DND-41 (cell line): ENCODE measurements around the gene INO80D.
"Not testable (repeated sequence)": the region's sequence is repeated elsewhere in the genome, so short reads cannot be mapped to it uniquely, and the experiment has no call there.

Experiments used
- ATAC-seq: fragments of 200-7000 bp; cut with Tn5 transposase; 3 replicates; pipeline ENCODE4 v1.9.1; 2021; ENCODE audit warnings: low read depth; ENCODE audit not compliant: insufficient read depth
- DNase-seq: peaks from one replicate; pipeline ENCODE4 v3.0.0-alpha.2; 2020
- H2AFZ ChIP-seq: 2 replicates; pipeline ENCODE4 v1.6.0; 2012; ENCODE audit warnings: low read depth, low read length
- H3K27ac ChIP-seq: 2 replicates; pipeline ENCODE4 v1.5.1; 2012; ENCODE audit warnings: low read length, inconsistent platforms
- H3K27me3 ChIP-seq: fragments of 200-600 bp; sonication (generic); 2 replicates; pipeline ENCODE4 v1.6.0; 2012; ENCODE audit warnings: low read length, mild to moderate bottlenecking, inconsistent platforms; ENCODE audit not compliant: insufficient read depth, poor library complexity
- H3K36me3 ChIP-seq: 2 replicates; pipeline ENCODE4 v1.5.1; 2012; ENCODE audit warnings: low read length, inconsistent platforms; ENCODE audit not compliant: insufficient read depth
- H3K4me1 ChIP-seq: 2 replicates; pipeline ENCODE4 v1.5.1; 2012; ENCODE audit warnings: mild to moderate bottlenecking, low read length; ENCODE audit not compliant: insufficient read depth
- H3K4me2 ChIP-seq: 2 replicates; pipeline ENCODE4 v1.6.0; 2012; ENCODE audit warnings: mild to moderate bottlenecking, moderate library complexity, low read length, inconsistent platforms; ENCODE audit not compliant: insufficient read depth
- H3K4me3 ChIP-seq, 2 experiments: fragments of 200-600 bp in 1 of 2; shearing (Covaris generic) in 1 of 2; 2 replicates each; pipeline ENCODE4 v1.5.1; 2012 to 2016; ENCODE audit warnings: inconsistent platforms in 2 of 2, low read length in 2 of 2, mild to moderate bottlenecking in 2 of 2, low read depth in 1 of 2, moderate library complexity in 1 of 2
- H3K79me2 ChIP-seq: 2 replicates; pipeline ENCODE4 v1.6.0; 2012; ENCODE audit warnings: low read length, inconsistent platforms; ENCODE audit not compliant: insufficient read depth
- H3K9ac ChIP-seq: 2 replicates; pipeline ENCODE4 v1.6.0; 2012; ENCODE audit warnings: low read depth, mild to moderate bottlenecking, inconsistent platforms, low read length, moderate library complexity
- H3K9me3 ChIP-seq: 2 replicates; pipeline ENCODE4 v1.5.1; 2012; ENCODE audit warnings: low read length, moderate library complexity, mild to moderate bottlenecking, inconsistent platforms; ENCODE audit not compliant: insufficient read depth, severe bottlenecking
- H4K20me1 ChIP-seq: 2 replicates; pipeline ENCODE4 v1.6.0; 2012; ENCODE audit warnings: low read length; ENCODE audit not compliant: insufficient read depth
- EZH2 ChIP-seq: IDR thresholded peaks from 3 replicates; pipeline ENCODE4 v1.6.1; 2012; ENCODE audit warnings: borderline replicate concordance, low read depth, mild to moderate bottlenecking, moderate library complexity, low read length, inconsistent platforms; ENCODE audit not compliant: severe bottlenecking
- TF ChIP-seq, protein P1 (sequence below): IDR thresholded peaks from 2 replicates; pipeline ENCODE4 v1.5.1; 2012; ENCODE audit warnings: borderline replicate concordance, low read length, moderate library complexity, mild to moderate bottlenecking; ENCODE audit not compliant: poor library complexity, severe bottlenecking; ENCODE audit errors: extremely low read depth

Gene INO80D

DNA sequence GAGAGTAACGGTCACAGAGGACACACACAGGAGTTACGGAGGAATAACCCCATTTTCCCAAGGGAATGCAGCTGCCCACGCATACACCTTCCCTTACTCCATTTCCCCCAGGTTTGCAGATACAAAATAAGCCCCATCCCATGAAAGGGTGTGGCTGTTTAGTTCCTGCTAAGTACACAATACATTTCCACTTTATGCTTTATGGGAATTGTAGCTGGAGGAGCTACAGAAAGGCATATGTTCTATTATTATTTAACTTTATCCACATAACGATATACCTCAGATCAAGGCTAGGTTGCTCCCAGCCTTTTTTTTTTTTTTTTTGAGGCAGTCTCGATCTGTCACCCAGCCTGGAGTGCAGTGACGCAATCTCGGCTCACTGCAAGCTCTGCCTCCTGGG is 22.7 kb upstream of the INO80D start:
- Histone ChIP-seq H3K9ac (no peak overlapping the region), H3K9me3 (no peaks in the 10 kb centered on the region), H3K4me1 (no peaks in the 10 kb centered on the region), H3K79me2 (no peaks in the 10 kb centered on the region), H3K4me2 (no peak overlapping the region), H3K36me3 (no peaks in the 10 kb centered on the region), H2AFZ (no peak overlapping the region), H3K27me3 (no peaks in the 10 kb centered on the region), H4K20me1 (no peaks in the 10 kb centered on the region), H3K4me3 (no peak overlapping the region), H3K27ac (no peak overlapping the region)
- DNase-seq: no peak
- TF ChIP-seq, protein P1, sequence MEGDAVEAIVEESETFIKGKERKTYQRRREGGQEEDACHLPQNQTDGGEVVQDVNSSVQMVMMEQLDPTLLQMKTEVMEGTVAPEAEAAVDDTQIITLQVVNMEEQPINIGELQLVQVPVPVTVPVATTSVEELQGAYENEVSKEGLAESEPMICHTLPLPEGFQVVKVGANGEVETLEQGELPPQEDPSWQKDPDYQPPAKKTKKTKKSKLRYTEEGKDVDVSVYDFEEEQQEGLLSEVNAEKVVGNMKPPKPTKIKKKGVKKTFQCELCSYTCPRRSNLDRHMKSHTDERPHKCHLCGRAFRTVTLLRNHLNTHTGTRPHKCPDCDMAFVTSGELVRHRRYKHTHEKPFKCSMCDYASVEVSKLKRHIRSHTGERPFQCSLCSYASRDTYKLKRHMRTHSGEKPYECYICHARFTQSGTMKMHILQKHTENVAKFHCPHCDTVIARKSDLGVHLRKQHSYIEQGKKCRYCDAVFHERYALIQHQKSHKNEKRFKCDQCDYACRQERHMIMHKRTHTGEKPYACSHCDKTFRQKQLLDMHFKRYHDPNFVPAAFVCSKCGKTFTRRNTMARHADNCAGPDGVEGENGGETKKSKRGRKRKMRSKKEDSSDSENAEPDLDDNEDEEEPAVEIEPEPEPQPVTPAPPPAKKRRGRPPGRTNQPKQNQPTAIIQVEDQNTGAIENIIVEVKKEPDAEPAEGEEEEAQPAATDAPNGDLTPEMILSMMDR: no peak
- no peak for TF ChIP-seq EZH2
- no peak for ATAC-seq

- Histone ChIP-seq H2AFZ (no peak overlapping the region), H3K79me2 (no peaks in the 10 kb centered on the region), H3K9me3 (no peaks in the 10 kb centered on the region), H3K36me3 (no peaks in the 10 kb centered on the region), H3K4me2 (no peak overlapping the region), H3K4me3 (no peak overlapping the region), H3K27me3 (no peaks in the 10 kb centered on the region), H3K4me1 (no peaks in the 10 kb centered on the region), H3K27ac (no peak overlapping the region), H4K20me1 (no peaks in the 10 kb centered on the region), H3K9ac (no peak overlapping the region)
- no peak for ATAC-seq
- DNase-seq: no peak
- TF ChIP-seq, protein P1: no peak
- TF ChIP-seq EZH2: no peak
These were observed 19.6 kb upstream of the INO80D start for GRCh38 chr2:206105541-206105940.

DNA sequence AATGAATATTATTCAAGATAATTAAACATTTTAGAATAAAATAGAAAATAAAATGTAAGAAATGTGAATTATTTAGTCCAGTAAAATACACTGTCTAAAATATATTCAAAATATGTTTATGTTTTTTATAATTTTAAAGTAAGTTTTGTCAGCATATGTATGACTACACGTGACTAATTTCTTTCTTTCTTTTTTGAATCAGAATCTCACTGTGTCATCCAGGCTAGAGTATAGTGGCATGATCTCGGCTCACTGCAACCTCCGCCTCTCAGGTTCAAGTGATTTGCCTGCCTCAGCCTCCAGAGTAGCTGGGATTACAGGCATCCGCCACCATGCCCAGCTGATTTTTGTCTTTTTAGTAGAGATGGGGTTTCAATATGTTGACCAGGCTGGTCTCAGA is 19.1 kb upstream of the INO80D start:
- DNase-seq (no peak), ATAC-seq (no peak)
- no peak overlapping the region for H3K4me2 ChIP-seq
- no peaks in the 10 kb centered on the region for H3K27me3 ChIP-seq
- H3K9me3 ChIP-seq: no peaks in the 10 kb centered on the region
- H3K27ac ChIP-seq: no peak overlapping the region
- TF ChIP-seq EZH2: no peak
- TF ChIP-seq, protein P1: no peak
- no peaks in the 10 kb centered on the region for H4K20me1 ChIP-seq
- no peaks in the 10 kb centered on the region for H3K4me1 ChIP-seq
- no peaks in the 10 kb centered on the region for H3K79me2 ChIP-seq
- no peak overlapping the region for H3K4me3 ChIP-seq
- no peak overlapping the region for H3K9ac ChIP-seq
- H2AFZ ChIP-seq: no peak overlapping the region
- no peaks in the 10 kb centered on the region for H3K36me3 ChIP-seq

DNA sequence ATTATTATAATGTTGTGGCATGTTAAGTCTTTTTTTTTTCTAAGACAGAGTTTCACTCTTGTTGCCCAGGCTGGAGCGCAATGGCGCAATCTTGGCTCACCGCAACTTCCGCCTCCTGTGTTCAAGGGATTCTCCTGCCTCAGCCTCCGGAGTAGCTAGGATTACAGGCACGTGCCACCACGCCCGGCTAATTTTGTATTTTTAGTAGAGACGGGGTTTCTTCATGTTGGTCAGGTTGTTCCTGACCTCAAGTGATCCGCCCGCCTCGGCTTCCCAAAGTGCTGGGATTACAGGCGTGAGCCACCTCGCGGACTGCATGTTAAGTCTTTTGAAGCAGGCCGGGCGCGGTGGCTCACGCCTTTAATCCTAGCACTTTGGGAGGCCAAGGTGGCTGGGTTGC is 12.9 kb upstream of the INO80D start:
- H3K79me2 ChIP-seq, ATAC-seq, H3K9ac ChIP-seq, H3K9me3 ChIP-seq, H2AFZ ChIP-seq, H3K4me3 ChIP-seq, DNase-seq, H3K4me1 ChIP-seq, H3K36me3 ChIP-seq, H3K27ac ChIP-seq, H3K4me2 ChIP-seq, H3K27me3 ChIP-seq, H4K20me1 ChIP-seq: not testable (repeated sequence)
